Activated CD4-positive, alpha-beta memory T cell treated with anti-CD3 and anti-CD28 coated beads, Interleukin-2, amount 10 ng/mL, durations not matched to agents 7 days and 5 days (primary cell): ENCODE measurements around the gene BAHCC1. TPM values are rescaled to one million over a fixed set of nuclear protein-coding genes. Genes with fewer than 3 reads are reported as not detected.
A peak's percentile ranks its signal among the peaks of the same experiment; 100 is the strongest.

Experiments
- CTCF ChIA-PET: fragments of 350-600 bp; sonication (Branson Sonifier 250); formaldehyde crosslinking; loops from one replicate; lab custom pipeline; 2021; ENCODE audit warnings: antibody characterized with exemption, inconsistent platforms; lab: Charles Lee
- POLR2A ChIA-PET: fragments of 350-600 bp; sonication (Branson Sonifier 250); formaldehyde crosslinking; loops from one replicate; lab custom pipeline; 2021; ENCODE audit warnings: antibody characterized with exemption; lab: Charles Lee
- DNase-seq: peaks from one replicate; pipeline ENCODE4 v3.0.0-alpha.2; 2020
- H3K27ac Mint-ChIP-seq: one replicate; pipeline ENCODE4 v1.8.0; 2021; ENCODE audit warnings: mild to moderate bottlenecking, mixed read lengths
- H3K27me3 Mint-ChIP-seq: one replicate; pipeline ENCODE4 v1.8.0; 2021; ENCODE audit warnings: mixed read lengths
- H3K36me3 Mint-ChIP-seq: one replicate; pipeline ENCODE4 v1.8.0; 2021; ENCODE audit warnings: low read depth, mixed read lengths
- H3K4me1 Mint-ChIP-seq: one replicate; pipeline ENCODE4 v1.8.0; 2021; ENCODE audit warnings: mixed read lengths
- H3K4me3 Mint-ChIP-seq: one replicate; pipeline ENCODE4 v1.8.0; 2021; ENCODE audit warnings: mild to moderate bottlenecking, mixed read lengths
- H3K9me3 Mint-ChIP-seq: one replicate; pipeline ENCODE4 v1.8.0; 2021; ENCODE audit warnings: mixed read lengths
- total RNA-seq, 2 experiments: library from RNA; stranded (reverse); gene quantifications; one replicate each; pipeline ENCODE4 v1.2.3, GENCODE V29; 2021

The BAHCC1 gene
- total RNA-seq, 2 experiments from 2014 or later = 0.15 to 0.18 TPM

- no peak overlapping the region for H3K27ac Mint-ChIP-seq
- POLR2A ChIA-PET = no interaction called here
- no peak overlapping the region for H3K4me3 Mint-ChIP-seq
- H3K9me3 Mint-ChIP-seq = no peaks in the 10 kb centered on the region
- H3K4me1 Mint-ChIP-seq = peaks cover 11% of the 10 kb centered on the region
- no peaks in the 10 kb centered on the region for H3K36me3 Mint-ChIP-seq
- no peak for DNase-seq
- CTCF ChIA-PET = no interaction called here
- no peaks in the 10 kb centered on the region for H3K27me3 Mint-ChIP-seq
These were observed 57.3 kb downstream of the BAHCC1 start for GRCh38 chr17:81452551-81452950.

- ChIA-PET CTCF (no interaction called here), POLR2A (no interaction called here)
- no peaks in the 10 kb centered on the region for H3K9me3 Mint-ChIP-seq
- H3K36me3 Mint-ChIP-seq = no peaks in the 10 kb centered on the region
- H3K27me3 Mint-ChIP-seq = no peaks in the 10 kb centered on the region
- H3K4me3 Mint-ChIP-seq = no peak overlapping the region
- peaks cover 11% of the 10 kb centered on the region for H3K4me1 Mint-ChIP-seq
- DNase-seq = no peak
- no peak overlapping the region for H3K27ac Mint-ChIP-seq
These were observed 57.8 kb downstream of the BAHCC1 start for GRCh38 chr17:81453076-81453475.

GRCh38 chr17:81453712-81454111, 58.5 kb downstream of the BAHCC1 start:
- Mint-ChIP-seq H3K9me3 (no peaks in the 10 kb centered on the region), H3K4me3 (no peak overlapping the region), H3K27ac (no peak overlapping the region), H3K27me3 (no peaks in the 10 kb centered on the region), H3K4me1 (peaks cover 11% of the 10 kb centered on the region), H3K36me3 (no peaks in the 10 kb centered on the region)
- POLR2A ChIA-PET = no interaction called here
- peak; percentile 67 for DNase-seq
- CTCF ChIA-PET = no interaction called here

- CTCF ChIA-PET = no interaction called here
- no peak for DNase-seq
- H3K36me3 Mint-ChIP-seq = no peaks in the 10 kb centered on the region
- H3K4me1 Mint-ChIP-seq = peaks cover 11% of the 10 kb centered on the region
- H3K9me3 Mint-ChIP-seq = no peaks in the 10 kb centered on the region
- POLR2A ChIA-PET = no interaction called here
- no peak overlapping the region for H3K27ac Mint-ChIP-seq
- no peak overlapping the region for H3K4me3 Mint-ChIP-seq
- no peaks in the 10 kb centered on the region for H3K27me3 Mint-ChIP-seq
These were observed 59.2 kb downstream of the BAHCC1 start for GRCh38 chr17:81454473-81454872.

- CTCF ChIA-PET = no interaction called here
These were observed 60.1 kb downstream of the BAHCC1 start for GRCh38 chr17:81455387-81455786.

GRCh38 chr17:81456091-81456490, 60.8 kb downstream of the BAHCC1 start:
- Mint-ChIP-seq H3K9me3 (no peaks in the 10 kb centered on the region), H3K36me3 (no peaks in the 10 kb centered on the region), H3K4me1 (peaks cover 11% of the 10 kb centered on the region), H3K27ac (no peak overlapping the region), H3K4me3 (no peak overlapping the region), H3K27me3 (no peaks in the 10 kb centered on the region)
- DNase-seq = no peak
- ChIA-PET POLR2A (no interaction called here), CTCF (no interaction called here)

More at GRCh38 chr17:81455387-81455786, 60.1 kb downstream of the BAHCC1 start:
- Mint-ChIP-seq H3K4me1 (peaks cover 11% of the 10 kb centered on the region), H3K9me3 (no peaks in the 10 kb centered on the region), H3K4me3 (no peak overlapping the region), H3K36me3 (no peaks in the 10 kb centered on the region), H3K27me3 (no peaks in the 10 kb centered on the region), H3K27ac (no peak overlapping the region)
- no peak for DNase-seq
- POLR2A ChIA-PET = no interaction called here

- ChIA-PET POLR2A (no interaction called here), CTCF (no interaction called here)
- H3K27ac Mint-ChIP-seq = no peak overlapping the region
- no peaks in the 10 kb centered on the region for H3K27me3 Mint-ChIP-seq
- H3K4me1 Mint-ChIP-seq = peaks cover 11% of the 10 kb centered on the region
- H3K4me3 Mint-ChIP-seq = no peak overlapping the region
- no peak for DNase-seq
- no peaks in the 10 kb centered on the region for H3K9me3 Mint-ChIP-seq
- H3K36me3 Mint-ChIP-seq = no peaks in the 10 kb centered on the region
These were observed 61.5 kb downstream of the BAHCC1 start for GRCh38 chr17:81456798-81457197.

- Mint-ChIP-seq H3K9me3 (no peaks in the 10 kb centered on the region), H3K4me1 (peaks cover 11% of the 10 kb centered on the region), H3K4me3 (no peak overlapping the region), H3K27ac (no peak overlapping the region), H3K36me3 (no peaks in the 10 kb centered on the region), H3K27me3 (no peaks in the 10 kb centered on the region)
- CTCF ChIA-PET = no interaction called here
- POLR2A ChIA-PET = no interaction called here
- no peak for DNase-seq
These were observed 62.1 kb downstream of the BAHCC1 start for GRCh38 chr17:81457401-81457800.

- H3K27ac Mint-ChIP-seq = no peak overlapping the region
- H3K4me3 Mint-ChIP-seq = no peak overlapping the region
- no peaks in the 10 kb centered on the region for H3K36me3 Mint-ChIP-seq
- no peaks in the 10 kb centered on the region for H3K27me3 Mint-ChIP-seq
- POLR2A ChIA-PET = no interaction called here
- no peak for DNase-seq
- peaks cover 11% of the 10 kb centered on the region for H3K4me1 Mint-ChIP-seq
- no peaks in the 10 kb centered on the region for H3K9me3 Mint-ChIP-seq
- CTCF ChIA-PET = no interaction called here
These were observed 62.8 kb downstream of the BAHCC1 start for GRCh38 chr17:81457917-81458555.

- DNase-seq = no peak
- Mint-ChIP-seq H3K36me3 (no peaks in the 10 kb centered on the region), H3K4me1 (peaks cover 5% of the 10 kb centered on the region), H3K27me3 (no peaks in the 10 kb centered on the region), H3K4me3 (no peak overlapping the region), H3K27ac (no peak overlapping the region), H3K9me3 (no peaks in the 10 kb centered on the region)
- POLR2A ChIA-PET = no interaction called here
- CTCF ChIA-PET = no interaction called here
These were observed 63.4 kb downstream of the BAHCC1 start for GRCh38 chr17:81458628-81459027.

GRCh38 chr17:81459224-81459623, 64.0 kb downstream of the BAHCC1 start:
- H3K27me3 Mint-ChIP-seq = no peaks in the 10 kb centered on the region
- no peak overlapping the region for H3K4me3 Mint-ChIP-seq
- no peak for DNase-seq
- H3K27ac Mint-ChIP-seq = no peak overlapping the region
- no peaks in the 10 kb centered on the region for H3K9me3 Mint-ChIP-seq
- ChIA-PET CTCF (interaction anchor here (0.5 kb wide), 1 partner anchor 49 kb away, joined by 3 read pairs; no protein-coding TSS in a partner anchor), POLR2A (no interaction called here)
- H3K36me3 Mint-ChIP-seq = no peaks in the 10 kb centered on the region
- H3K4me1 Mint-ChIP-seq = no peaks in the 10 kb centered on the region

- H3K27ac Mint-ChIP-seq = no peak overlapping the region
- H3K27me3 Mint-ChIP-seq = no peaks in the 10 kb centered on the region
- H3K36me3 Mint-ChIP-seq = no peaks in the 10 kb centered on the region
- no peaks in the 10 kb centered on the region for H3K9me3 Mint-ChIP-seq
- no peaks in the 10 kb centered on the region for H3K4me1 Mint-ChIP-seq
- ChIA-PET CTCF (interaction anchor here (0.5 kb wide), 1 partner anchor 49 kb away, joined by 3 read pairs; no protein-coding TSS in a partner anchor), POLR2A (no interaction called here)
- no peak for DNase-seq
- no peak overlapping the region for H3K4me3 Mint-ChIP-seq
These were observed 64.6 kb downstream of the BAHCC1 start for GRCh38 chr17:81459864-81460263.

- no peak overlapping the region for H3K27ac Mint-ChIP-seq
- no peaks in the 10 kb centered on the region for H3K9me3 Mint-ChIP-seq
- no peaks in the 10 kb centered on the region for H3K36me3 Mint-ChIP-seq
- no peak overlapping the region for H3K4me3 Mint-ChIP-seq
- no peak for DNase-seq
- H3K27me3 Mint-ChIP-seq = no peaks in the 10 kb centered on the region
- no peaks in the 10 kb centered on the region for H3K4me1 Mint-ChIP-seq
- POLR2A ChIA-PET = no interaction called here
- CTCF ChIA-PET = no interaction called here
These were observed 65.7 kb downstream of the BAHCC1 start for GRCh38 chr17:81460856-81461460.
